ENCODE measurements around the gene CNBD2.
"Not testable (repeated sequence)": the region's sequence is repeated elsewhere in the genome, so short reads cannot be mapped to it uniquely, and the experiment has no call there.

Gene CNBD2

GRCh38 chr20:36028106-36028808, 59.9 kb downstream of the CNBD2 start:
- DNase-seq = no peak

- DNase-seq = no peak
Measured at GRCh38 chr20:36030149-36030548, 61.8 kb downstream of the CNBD2 start.

DNA sequence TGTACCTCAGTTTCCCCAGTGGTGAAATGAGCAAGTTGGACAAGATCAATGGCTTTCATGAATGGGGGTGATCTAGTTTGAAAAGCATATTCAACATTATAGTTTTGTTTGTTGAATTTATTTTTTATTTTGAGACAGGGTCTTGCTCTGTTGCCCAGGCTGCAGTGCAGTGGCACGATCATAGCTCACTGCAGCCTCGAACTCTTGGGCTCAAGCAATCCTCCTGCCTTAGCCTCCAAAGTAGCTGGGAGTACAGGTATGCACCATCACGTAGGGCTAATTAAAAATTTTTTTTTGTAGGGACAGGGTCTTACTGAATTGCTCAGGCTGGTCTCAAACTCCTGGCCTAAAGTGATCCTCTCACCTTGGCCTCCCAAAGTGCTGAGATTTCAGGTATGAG, 63.4 kb downstream of the CNBD2 start:
- DNase-seq = no peak

- no peak for DNase-seq
Measured at GRCh38 chr20:36034875-36035274, 66.5 kb downstream of the CNBD2 start.

- no peak for DNase-seq
Measured at GRCh38 chr20:36035745-36036144, 67.4 kb downstream of the CNBD2 start.

DNA sequence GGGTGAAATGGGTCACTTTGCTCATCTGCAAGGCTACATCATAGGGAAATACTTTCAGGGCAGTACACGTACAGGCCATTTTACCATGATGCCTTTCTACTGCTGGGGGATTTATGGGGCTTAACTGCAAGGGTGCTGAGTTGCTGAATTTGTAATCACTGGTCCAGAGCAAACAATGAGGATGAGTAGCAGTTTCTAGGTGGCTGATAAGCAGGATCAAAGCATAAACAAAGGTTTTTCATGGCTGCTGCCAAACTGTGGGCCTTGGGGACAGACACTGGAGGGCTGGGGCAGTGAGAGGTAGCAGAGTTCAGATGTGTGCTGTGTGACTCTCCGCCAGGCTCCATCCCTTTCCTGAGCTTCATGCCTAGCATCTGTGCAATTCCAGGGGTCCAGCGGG, 68.3 kb downstream of the CNBD2 start:
- DNase-seq = no peak

DNA sequence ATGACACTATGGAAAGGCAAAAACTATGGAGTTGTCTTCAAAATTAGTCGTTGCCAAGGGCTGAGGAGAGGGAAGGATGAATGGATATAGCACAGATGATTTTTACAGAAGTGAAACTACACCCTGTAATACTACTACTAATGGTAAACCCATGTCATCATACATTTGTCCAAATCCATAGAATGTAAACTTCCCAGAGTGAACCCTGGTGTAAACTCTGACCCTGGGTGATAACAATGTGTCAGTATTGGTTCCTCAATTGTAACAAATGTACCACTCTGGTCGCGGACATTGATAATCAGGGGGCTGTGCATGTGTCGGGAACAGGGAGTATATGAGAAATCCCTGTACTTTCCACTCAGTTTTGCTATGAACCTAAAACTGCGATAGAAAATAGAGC, 72.2 kb downstream of the CNBD2 start:
- DNase-seq = no peak

DNA sequence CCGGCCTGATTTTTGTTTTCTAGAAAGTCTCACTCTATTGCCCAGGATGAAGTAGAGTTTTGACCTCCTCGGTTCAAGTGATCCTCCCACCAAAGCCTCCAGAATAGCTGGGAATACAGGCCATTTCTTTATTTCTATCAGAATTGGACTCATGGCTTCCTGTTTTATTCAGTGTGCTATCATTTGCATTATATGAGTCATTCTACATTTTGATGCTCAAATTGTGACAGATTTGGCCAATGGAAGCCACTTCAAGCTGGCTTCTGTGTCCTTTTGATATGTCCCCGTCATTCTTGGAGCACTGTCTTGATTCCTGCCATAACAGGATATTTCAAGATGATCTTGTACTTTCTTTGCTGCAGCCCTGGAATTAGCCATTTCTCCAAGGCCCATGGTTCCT, 75.1 kb downstream of the CNBD2 start:
- DNase-seq = no peak

DNA sequence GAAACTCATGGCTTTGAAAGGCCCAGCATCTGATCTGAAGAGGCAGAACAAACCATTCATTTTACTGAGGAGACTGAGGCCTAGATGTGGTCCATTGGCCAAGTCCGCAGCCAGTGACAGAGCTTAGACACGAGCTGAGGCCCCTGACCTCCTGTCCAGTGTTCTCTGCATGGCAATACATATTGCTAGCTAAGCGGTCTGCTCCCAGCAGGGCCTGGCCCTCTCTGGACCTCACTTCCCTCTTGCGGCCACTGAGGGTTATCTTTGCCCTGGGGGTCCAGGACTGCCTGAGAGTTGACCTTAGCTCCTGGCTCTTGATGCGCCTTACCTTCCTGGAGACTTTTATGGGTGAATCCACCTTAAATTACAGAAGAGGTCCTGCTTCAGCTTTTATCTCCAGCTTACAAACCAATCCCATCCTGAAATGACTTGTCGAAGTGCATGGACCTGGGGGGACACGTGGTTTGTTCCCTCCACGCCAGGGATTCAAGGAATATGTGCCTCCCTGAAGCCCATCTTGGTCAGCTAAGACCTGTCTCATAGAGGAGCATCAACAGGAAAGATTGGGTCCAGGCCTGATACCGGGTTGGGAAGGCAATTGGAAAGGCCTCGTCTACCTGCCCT, 75.6 kb downstream of the CNBD2 start:
- no peak for DNase-seq

GRCh38 chr20:36045373-36045714, 77.0 kb downstream of the CNBD2 start:
- no peak for DNase-seq

- not testable (repeated sequence) for DNase-seq
Measured at GRCh38 chr20:36046073-36046798, 77.8 kb downstream of the CNBD2 start.

GRCh38 chr20:36049408-36049807, 81.0 kb downstream of the CNBD2 start:
- not testable (repeated sequence) for DNase-seq

DNA sequence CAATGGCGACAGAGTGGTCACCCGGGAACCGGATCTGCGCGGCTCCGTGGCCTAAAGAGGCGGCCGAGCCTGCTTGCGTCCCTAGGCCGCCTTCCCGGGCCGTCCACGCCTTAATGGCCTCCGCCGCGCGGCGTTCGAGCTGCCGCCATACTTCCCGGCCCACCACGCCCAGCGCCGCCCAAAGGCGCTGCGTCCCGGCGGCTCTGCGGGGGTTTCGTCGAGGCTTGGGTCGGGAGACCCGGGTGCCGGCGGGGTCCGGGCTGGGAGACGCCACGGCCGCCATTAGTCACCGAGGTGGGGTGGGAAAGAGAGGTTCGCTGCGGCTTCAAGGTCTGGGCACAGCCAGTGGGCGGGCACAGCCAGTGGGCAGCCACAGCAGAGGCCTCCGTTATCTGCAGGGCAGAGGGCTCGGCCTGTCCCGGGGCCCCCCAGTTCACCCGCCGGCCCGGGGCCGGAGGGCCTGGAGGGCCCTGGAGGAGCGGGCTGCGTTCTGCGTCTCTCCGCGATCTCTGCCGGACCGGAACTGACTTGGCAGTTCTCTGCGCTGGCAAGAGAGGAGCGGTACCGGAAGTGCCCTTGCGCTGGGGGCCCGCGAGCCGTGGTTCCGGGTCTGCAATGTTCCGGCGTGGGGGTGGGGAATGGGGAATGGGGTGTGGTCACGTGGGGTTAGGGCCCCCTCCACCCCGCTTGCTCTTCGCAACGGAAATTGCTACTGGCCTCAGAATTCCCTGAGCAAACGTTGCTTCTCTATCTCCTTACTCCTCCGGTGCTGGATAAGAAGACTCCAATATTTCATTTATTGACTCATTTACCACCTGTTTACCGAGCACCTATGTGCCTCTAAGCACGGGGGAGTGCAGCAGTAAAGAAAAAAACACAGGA, 82.3 kb downstream of the CNBD2 start:
- peak; percentile 97 for DNase-seq

DNA sequence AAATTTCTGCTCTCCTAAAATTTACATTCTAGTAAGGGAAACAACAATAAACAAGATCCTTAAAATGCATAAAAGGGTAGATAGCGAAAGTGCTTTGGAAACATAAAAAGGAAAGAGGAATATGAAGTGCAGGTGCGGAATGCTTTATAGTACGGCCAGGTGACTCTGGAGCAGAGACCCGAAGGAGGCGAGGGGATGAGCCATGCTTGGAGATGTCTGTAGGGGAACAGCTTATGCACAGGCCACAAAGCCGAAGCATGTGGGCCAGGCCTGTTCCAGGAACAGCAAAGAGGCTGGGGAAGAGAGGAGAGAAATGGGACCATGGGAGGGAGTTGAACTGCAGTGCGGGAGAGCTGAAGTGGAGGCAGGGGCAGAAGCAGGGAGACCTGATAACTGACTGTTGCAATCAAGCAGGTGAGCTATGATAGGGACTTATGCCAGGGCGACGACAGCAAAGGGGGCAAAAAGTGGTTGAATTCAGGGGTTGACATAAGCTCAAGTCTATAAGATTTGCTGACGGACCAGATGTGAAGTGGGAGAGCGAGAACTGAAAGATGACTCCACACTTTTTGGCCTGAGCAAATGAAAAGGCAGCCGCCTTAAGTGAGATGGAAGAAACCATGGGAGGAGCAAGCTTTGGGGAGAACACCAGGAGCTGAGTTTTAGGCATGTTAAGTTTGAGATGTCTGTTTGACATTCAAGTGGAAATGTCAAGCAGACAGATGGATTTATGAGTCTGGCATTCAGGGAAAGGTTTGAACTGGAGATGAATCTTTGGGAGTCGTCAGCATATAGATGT, 83.1 kb downstream of the CNBD2 start:
- no peak for DNase-seq

GRCh38 chr20:36052117-36052513, 83.7 kb downstream of the CNBD2 start:
- DNase-seq = no peak

DNA sequence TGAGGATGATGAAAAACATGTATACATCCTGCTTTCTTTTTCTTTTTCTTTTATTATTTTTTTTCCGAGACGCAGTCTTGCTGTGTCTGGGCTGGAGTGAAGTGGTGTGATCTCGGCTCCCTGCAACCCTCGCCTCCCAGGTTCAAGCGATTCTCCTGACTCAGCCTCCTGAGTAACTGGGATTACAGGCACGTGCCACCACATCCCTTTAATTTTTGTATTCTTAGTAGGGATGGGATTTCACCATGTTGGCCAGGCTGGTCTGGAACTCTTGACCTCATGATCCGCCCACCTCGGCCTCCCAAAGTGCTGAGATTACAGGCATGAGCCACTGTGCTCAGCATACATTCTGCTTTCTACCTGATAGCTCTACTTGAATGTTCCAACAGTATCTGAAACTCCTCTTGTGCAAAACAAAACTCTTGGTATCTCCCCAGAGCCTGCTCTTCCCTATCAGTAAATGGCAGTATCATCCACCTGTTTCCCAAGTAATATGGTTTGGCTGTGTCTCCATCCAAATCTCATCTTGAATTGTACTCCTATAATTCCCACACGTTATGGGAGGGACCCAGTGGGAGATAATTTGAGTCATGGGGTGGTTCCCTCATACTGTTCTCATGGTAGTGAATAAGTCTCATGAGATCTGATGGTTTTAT, 85.6 kb downstream of the CNBD2 start:
- DNase-seq = not testable (repeated sequence)

DNA sequence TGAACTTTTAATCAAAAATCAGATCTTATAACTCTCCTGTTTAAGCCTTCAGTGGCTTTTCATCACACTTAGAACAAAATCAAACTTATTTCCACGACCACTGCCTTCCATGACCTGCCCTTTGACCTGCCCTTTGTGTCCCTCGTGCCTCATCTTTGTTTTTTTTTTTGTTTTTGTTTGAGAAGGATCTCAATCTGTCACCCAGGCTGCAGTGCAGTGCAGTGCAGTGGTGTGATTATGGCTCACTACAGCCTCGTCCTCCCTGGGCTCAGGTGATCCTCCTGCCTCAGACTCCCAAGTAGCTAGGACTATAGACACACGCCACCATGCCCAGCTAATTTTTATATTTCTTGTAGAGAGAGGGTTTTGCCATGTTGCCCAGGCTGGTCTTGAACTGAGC, 86.8 kb downstream of the CNBD2 start:
- DNase-seq = no peak

DNA sequence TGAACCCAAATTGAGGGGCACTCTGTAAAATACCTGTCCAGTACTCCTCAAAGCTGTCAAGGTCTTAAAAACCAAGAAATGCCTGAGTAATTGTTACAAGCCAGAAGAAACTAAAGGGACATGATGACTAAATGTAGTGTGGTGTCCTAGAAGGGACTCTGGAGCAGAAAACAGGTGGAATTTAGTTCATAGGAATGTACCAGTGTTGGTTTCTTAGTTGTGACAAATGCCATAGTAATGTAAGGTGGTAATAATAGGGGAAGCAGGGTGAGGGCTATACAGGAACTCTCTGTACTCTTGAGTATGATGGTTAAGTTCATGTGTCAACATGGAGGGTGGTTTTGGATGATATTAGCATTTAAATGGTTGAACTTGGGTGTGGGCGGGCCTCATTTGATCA, 92.3 kb downstream of the CNBD2 start:
- no peak for DNase-seq

GRCh38 chr20:36061754-36062153, 93.4 kb downstream of the CNBD2 start:
- no peak for DNase-seq

- no peak for DNase-seq
Measured at GRCh38 chr20:36062799-36063198, 94.4 kb downstream of the CNBD2 start.

- DNase-seq = no peak
Measured at GRCh38 chr20:36063916-36064657, 95.7 kb downstream of the CNBD2 start.
